Left renal cortex interstitium (tissue), 4 donors: ENCODE data around the gene CCDC201. TPM values are rescaled to one million over a fixed set of nuclear protein-coding genes. Genes with fewer than 3 reads are reported as not detected.

ENCODE experiments used
- DNase-seq, 4 donors: peaks; one replicate each; pipeline ENCODE4 v3.0.0-alpha.2; 2013; ENCODE audit warnings: low read depth in 4 of 4, low spot score in 2 of 4, missing footprints in 1 of 4
- polyA plus RNA-seq, 4 donors: library from polyadenylated mRNA; unstranded; fragments of 120-200 nt; gene quantifications; one replicate each; pipeline ENCODE4 v1.2.1, GENCODE V29; 2013; ENCODE audit not compliant: insufficient read length in 4 of 4

Gene CCDC201, protein sequence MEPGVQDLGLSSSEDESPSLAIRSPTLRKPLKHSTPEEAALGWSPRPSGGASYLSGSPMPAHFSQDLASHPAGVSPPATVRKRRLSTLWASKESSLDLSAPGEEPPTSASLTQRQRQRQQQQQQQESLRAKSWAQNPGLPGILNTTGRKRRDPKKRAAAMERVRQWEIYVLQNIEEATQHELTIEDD
- polyA plus RNA-seq: under 1 TPM in 1 of 4 donors, not detected in 3; 0.05 TPM

GRCh38 chr7:45873035-45873354 lies at the start of gene CCDC201:
CCDC201 (minus strand) TSS chr7:45873082; CDS start chr7:45873007, 75 bp downstream.
- DNase-seq: no peak

- peak in 2 of 4 donors; percentile 76 to 77 for DNase-seq
Observed at GRCh38 chr7:45921699-45922519, 49.0 kb upstream of the CCDC201 start.

GRCh38 chr7:45921381-45921698 lies 48.5 kb upstream of the CCDC201 start:
- no peak for DNase-seq

DNA sequence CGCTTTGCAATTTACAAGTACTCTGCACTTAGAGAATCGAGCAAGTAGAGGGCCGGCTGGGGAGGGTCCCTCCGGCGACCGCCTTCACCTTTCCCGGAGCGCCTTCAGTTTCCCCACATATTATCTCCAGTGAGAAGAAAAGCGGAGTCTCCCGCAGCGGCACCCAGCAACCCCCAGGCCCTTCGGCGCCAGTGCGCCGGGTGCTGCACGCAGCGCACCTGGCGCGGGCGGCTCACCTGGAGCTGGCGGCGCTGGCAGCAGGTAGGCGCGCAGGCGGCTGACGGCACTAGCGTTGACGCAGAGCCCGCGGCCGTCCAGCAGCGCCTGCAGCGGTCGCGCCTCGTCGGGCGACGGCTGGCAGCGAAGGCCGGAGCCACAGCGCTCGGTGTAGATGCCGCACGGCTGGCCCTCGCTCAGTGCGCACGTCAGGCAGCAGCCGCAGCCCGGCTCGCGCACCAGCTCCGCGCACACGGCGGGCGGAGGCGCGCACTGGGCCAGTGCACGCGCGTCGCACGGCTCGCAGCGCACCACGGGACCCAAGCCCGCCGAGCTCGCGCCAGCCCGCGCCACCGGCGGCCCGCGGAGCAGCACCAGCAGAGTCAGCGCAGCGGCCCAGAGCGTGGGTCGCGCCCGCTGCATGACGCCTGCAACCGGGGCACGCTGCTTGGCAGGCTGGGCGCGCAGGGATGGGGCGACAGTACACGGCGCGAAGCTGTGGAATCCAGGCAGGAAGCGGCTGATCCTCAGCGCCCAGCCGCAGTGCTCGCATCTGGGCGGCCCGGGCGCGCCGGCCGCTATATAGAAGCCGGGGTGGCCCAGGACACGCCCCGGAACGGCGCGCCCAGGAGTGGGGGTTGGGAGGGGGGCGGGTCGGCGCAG lies 47.9 kb upstream of the CCDC201 start, which contains the start of gene IGFBP3:
TSS of gene IGFBP3 (minus strand) at position 771 of the 879 bp plus-strand sequence. CDS start at position 639, 132 bp downstream.
- DNase-seq: no peak

DNA sequence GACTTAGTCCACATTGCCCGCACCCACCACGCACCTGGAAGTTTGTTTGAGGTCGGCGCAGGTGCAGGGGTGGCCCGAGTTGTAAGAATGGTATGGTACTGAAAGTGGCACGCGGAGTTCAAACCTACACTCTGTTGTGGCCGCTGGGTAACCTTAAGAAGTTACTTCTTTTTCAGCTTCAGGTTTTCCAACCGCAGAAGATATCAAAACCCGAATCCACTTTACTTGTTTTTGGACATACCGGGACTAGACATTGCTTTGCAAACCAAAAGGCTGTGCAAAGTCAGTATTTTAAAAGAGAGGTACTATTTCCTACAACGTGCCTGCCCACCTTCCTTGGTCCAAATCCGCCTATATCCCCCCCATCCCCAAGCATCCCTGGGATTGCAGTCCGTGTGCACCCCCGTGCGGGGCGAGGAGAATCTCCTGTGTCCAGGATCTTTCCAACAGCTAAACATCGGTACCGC lies 47.1 kb upstream of the CCDC201 start:
- DNase-seq: no peak

DNA sequence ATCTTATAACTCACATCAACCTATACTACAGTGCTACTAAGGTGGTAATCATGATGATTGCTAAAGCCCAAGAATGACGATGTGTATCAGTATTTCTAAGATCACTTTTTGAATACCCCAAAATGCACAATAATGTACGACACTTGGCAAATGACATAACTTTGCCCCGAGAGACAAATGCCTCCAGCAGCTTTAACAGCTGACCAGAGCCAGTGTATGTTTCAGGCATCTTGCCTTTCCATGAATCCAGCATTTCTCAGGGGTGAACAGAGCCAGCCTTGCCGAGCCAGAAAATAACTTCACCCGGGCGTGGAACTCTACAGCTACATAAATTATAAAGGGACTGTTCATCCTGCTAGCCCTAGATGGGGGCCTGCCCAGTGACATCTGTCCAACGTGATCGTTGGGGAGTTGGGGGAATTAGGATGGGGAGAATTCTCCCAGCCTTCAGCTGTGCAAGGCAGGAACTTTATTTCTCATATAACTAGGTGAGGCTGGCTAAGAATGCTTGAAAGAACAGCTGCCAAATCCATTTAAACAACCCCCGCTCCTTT lies 46.4 kb upstream of the CCDC201 start:
- no peak for DNase-seq

GRCh38 chr7:45918556-45918955 lies 45.7 kb upstream of the CCDC201 start:
- no peak for DNase-seq

GRCh38 chr7:45917658-45918057 lies 44.8 kb upstream of the CCDC201 start:
- DNase-seq: no peak

DNA sequence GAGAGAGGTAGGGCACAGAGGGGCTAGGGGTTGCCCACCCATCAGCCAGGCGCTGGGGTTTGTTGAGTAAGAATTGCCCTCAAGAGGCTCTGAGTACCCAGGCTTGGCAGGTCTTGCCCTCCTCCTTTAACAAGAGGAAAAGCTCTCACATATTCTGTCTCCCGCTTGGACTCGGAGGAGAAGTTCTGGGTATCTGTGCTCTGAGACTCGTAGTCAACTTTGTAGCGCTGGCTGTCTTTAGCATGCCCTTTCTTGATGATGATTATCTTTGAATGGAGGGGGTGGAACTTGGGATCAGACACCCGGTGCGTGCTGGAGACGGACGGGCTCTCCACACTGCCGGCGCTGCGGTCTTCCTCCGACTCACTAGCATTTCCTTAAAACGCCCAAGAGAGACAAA lies 44.2 kb upstream of the CCDC201 start:
- DNase-seq: no peak

- no peak for DNase-seq
Observed at GRCh38 chr7:45915606-45916005, 42.7 kb upstream of the CCDC201 start.

DNA sequence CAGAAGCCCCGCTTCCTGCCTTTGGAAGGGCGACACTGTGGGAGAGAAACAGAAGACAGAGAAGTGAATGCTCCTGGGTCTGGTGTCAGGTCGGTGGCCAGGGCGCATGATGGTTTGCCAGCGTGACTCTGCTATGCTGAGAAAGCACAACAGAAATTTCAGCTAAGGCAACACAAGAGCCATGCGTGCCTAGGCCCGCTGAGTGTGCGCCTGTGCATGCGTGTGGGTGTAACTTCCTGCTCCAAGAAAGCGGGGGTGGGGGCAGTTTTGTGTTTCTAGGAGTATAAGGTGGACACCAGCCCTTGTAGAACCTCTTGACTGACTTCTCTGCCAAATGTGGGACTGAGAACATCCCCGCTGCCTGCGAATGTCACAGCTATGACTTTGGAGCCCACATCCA lies 42.0 kb upstream of the CCDC201 start:
- DNase-seq: no peak

DNA sequence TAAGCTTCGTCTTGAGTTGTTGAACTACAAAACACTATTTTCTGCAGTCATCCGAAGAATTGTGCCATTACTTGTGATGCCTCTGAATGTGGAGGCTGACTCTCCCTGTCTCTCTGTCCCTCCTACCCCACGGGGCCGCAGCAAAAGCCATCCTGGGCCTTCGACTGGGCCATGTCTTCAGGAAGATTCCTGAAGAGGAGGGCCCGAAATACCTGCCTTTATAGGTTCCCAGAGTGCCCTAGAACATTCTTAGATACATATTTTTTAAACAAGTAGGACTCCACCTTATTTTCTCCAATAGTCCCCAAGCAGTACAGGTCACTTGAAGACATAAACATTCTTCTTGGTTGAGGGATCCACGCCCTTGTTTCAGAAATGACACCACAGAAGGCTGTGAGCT lies 40.1 kb upstream of the CCDC201 start:
- no peak for DNase-seq

DNA sequence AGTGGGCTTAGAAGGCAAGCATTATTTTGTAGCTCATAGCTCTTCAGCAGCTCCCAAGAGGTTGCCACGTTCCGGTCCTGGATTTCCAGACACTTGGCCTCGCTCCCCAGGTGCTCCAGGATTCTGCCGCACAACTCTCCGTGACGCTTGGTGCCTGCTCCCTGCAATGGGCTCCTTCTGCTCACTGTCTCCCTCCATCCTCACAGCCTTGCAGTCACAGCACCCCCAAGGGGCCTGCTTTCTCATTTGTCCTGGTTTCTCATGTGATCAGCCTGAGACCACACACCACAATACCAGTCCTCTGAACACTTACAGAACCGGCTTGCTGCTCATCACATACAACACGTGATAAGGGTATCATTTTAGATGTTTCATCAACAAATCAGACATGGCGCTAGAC lies 38.4 kb upstream of the CCDC201 start:
- no peak for DNase-seq

DNA sequence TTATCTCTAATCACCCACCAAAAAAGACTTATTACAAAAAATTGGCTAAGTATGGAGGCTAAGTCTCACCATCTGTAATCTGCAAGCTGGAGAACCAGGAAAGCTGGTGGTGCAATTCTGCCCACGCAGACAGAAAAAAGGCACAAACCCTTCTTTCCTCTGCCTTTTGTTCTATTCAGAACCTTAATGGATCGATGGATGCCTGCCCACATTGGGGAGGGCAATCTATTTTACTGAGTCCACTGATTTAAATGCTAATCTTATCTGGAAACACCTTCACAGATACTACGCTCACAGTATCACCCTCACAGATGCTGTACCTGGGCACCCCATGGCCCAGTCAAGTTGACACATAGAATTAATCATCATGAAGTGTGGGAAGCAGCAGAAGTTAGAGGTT lies 38.0 kb upstream of the CCDC201 start:
- DNase-seq: no peak

GRCh38 chr7:45909561-45909960 lies 36.7 kb upstream of the CCDC201 start:
- no peak for DNase-seq

DNA sequence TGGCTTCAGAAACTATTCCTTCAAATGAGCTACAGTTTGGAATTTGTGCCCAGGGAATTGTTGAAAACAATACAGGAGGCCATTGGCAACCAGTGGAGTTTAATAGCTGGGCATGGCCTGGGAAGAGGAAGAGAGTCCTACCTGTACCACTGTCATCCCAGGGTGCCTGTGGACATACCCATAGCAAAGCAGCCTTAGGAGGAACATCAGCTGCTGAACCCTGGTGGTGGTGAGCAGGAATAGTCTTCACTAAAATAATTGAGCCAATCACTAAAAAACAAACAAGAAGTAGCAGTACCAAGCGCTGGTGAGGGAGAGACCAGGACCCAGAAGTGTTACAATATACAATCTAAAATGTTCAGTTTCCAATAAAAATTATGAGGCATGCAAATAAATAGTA lies 29.9 kb upstream of the CCDC201 start:
- DNase-seq: no peak

GRCh38 chr7:45901566-45901965 lies 28.7 kb upstream of the CCDC201 start:
- no peak for DNase-seq

DNA sequence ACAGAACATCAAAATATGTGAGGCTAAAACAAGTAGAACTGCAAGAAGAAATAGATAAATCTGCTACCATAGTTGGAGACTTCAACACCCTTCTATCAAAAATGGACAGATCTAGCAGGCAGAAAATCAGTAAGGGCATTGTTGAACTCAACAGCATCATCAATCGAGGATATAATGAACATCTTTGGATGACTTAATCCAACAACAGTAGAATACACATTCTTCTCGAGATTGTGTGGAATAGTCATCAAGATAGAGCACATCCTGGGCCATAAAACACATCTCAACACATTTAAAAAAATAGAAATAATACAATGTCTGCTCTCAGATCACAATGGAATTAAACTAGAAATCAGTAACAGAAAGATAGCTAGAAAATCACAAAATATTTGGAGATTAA lies 25.3 kb upstream of the CCDC201 start:
- no peak for DNase-seq

DNA sequence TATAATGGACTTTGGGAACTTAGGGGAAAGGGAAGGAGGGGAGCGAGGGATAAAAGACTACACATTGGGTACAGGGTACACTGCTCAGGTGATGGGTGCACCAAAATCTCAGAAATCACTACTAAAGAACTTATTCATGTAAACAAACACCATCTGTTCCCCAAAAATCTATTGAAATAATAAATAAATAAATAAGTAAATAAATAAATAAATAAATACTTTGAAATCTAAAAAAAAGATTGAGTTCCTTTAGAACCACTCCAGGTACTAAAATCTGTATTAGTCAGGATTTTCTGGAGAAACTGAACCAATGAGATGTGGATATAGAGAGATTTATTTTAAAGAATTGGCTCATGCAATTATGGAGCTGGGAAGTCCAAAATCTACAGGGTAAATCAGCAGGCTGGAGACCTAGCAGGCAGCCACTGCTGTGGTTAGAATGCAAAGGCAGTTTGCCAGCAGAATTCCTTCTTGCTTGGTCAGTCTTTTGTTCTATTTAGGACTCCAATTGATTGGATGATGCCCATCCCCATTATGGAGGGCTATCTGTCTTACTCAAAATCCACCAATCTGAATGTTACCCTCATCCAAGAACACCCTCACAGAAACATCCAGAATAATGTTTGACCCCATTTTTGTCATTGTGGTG lies 24.3 kb upstream of the CCDC201 start:
- no peak for DNase-seq

DNA sequence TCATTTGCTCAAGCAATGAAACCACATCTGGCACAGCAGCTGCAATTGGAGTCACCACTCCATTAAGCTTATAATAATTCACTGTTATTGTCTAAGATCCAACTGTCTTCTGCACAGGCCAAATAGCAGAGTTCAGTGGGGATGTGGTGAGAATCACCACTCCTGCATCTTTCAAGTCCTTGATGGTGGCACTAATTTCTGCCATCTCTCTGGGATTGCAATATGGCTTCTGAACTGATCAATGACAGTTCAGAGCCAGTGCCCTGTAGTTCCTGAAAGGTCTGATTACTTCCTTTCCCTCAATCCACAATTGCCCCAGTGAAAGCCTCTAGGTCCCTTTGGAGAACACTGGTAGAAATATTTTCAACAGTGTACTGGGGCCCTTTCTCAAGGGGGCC lies 21.8 kb upstream of the CCDC201 start:
- DNase-seq: no peak
